BE2C (cell line): ENCODE measurements around the gene METTL16.

Source experiments
- DNase-seq: peaks from one replicate; pipeline ENCODE4 v3.0.0-alpha.2; 2020
- H3K27me3 ChIP-seq: fragments of 250-450 bp; sonication (Bioruptor Pico); 2 replicates; pipeline ENCODE4 v1.5.1; 2020; ENCODE audit warnings: mild to moderate bottlenecking
- H3K36me3 ChIP-seq: fragments of 250-450 bp; sonication (Bioruptor Pico); 2 replicates; pipeline ENCODE4 v1.5.1; 2020; ENCODE audit warnings: mild to moderate bottlenecking
- H3K4me1 ChIP-seq: fragments of 250-450 bp; sonication (Bioruptor Pico); 2 replicates; pipeline ENCODE4 v1.5.1; 2020
- H3K4me3 ChIP-seq: 2 replicates; pipeline ENCODE4 v1.5.1; 2011; ENCODE audit warnings: low read depth, low read length
- H3K9me3 ChIP-seq: fragments of 250-450 bp; sonication (Bioruptor Pico); 2 replicates; pipeline ENCODE4 v1.5.1; 2020
- CTCF ChIP-seq: IDR thresholded peaks from 2 replicates; pipeline ENCODE4 v1.5.1; 2012; ENCODE audit warnings: mild to moderate bottlenecking, low read depth, low read length

The METTL16 gene

GRCh38 chr17:2379489-2380225 is 132.0 kb downstream of the METTL16 start:
- DNase-seq, result no peak
- Histone ChIP-seq H3K9me3 (no peaks in the 10 kb centered on the region), H3K4me3 (no peak overlapping the region), H3K4me1 (no peaks in the 10 kb centered on the region), H3K36me3 (0 out of 2 replicates have a peak, but pooled peaks cover 3% of the 10 kb centered on the region), H3K27me3 (no peaks in the 10 kb centered on the region)
- no peak for TF ChIP-seq CTCF

GRCh38 chr17:2378905-2379304 is 132.8 kb downstream of the METTL16 start:
- H3K4me3 ChIP-seq, result no peak overlapping the region
- no peaks in the 10 kb centered on the region for H3K4me1 ChIP-seq
- TF ChIP-seq CTCF, result no peak
- DNase-seq, result no peak
- H3K36me3 ChIP-seq, result 0 out of 2 replicates have a peak, but pooled peaks cover 3% of the 10 kb centered on the region
- H3K9me3 ChIP-seq, result no peaks in the 10 kb centered on the region
- H3K27me3 ChIP-seq, result no peaks in the 10 kb centered on the region

- DNase-seq, result no peak
- H3K4me1 ChIP-seq, result no peaks in the 10 kb centered on the region
- 0 out of 2 replicates have a peak, but pooled peaks cover 3% of the 10 kb centered on the region for H3K36me3 ChIP-seq
- H3K4me3 ChIP-seq, result no peak overlapping the region
- no peaks in the 10 kb centered on the region for H3K9me3 ChIP-seq
- TF ChIP-seq CTCF, result no peak
- H3K27me3 ChIP-seq, result no peaks in the 10 kb centered on the region
Measured at GRCh38 chr17:2377659-2378058, 134.0 kb downstream of the METTL16 start.

GRCh38 chr17:2376107-2376506 is 135.6 kb downstream of the METTL16 start:
- Histone ChIP-seq H3K4me1 (no peaks in the 10 kb centered on the region), H3K4me3 (no peak overlapping the region), H3K27me3 (no peaks in the 10 kb centered on the region), H3K9me3 (no peaks in the 10 kb centered on the region), H3K36me3 (peaks cover 3% of the 10 kb centered on the region; the same call in 1 of the 2 replicates)
- DNase-seq, result no peak
- TF ChIP-seq CTCF, result no peak

- TF ChIP-seq CTCF, result no peak
- H3K27me3 ChIP-seq, result no peaks in the 10 kb centered on the region
- no peaks in the 10 kb centered on the region for H3K4me1 ChIP-seq
- DNase-seq, result no peak
- H3K4me3 ChIP-seq, result no peak overlapping the region
- no peaks in the 10 kb centered on the region for H3K9me3 ChIP-seq
- peaks cover 3% of the 10 kb centered on the region; the same call in 1 of the 2 replicates for H3K36me3 ChIP-seq
Measured at GRCh38 chr17:2375406-2375805, 136.3 kb downstream of the METTL16 start.

- no peak for DNase-seq
- Histone ChIP-seq H3K4me1 (no peaks in the 10 kb centered on the region), H3K36me3 (no peaks in the 10 kb centered on the region; the same call in 1 of the 2 replicates), H3K9me3 (no peaks in the 10 kb centered on the region), H3K27me3 (no peaks in the 10 kb centered on the region), H3K4me3 (no peak overlapping the region)
- TF ChIP-seq CTCF, result no peak
Measured at GRCh38 chr17:2374549-2375285, 137.0 kb downstream of the METTL16 start.
